ENCODE data around the gene C13orf46.

DNA sequence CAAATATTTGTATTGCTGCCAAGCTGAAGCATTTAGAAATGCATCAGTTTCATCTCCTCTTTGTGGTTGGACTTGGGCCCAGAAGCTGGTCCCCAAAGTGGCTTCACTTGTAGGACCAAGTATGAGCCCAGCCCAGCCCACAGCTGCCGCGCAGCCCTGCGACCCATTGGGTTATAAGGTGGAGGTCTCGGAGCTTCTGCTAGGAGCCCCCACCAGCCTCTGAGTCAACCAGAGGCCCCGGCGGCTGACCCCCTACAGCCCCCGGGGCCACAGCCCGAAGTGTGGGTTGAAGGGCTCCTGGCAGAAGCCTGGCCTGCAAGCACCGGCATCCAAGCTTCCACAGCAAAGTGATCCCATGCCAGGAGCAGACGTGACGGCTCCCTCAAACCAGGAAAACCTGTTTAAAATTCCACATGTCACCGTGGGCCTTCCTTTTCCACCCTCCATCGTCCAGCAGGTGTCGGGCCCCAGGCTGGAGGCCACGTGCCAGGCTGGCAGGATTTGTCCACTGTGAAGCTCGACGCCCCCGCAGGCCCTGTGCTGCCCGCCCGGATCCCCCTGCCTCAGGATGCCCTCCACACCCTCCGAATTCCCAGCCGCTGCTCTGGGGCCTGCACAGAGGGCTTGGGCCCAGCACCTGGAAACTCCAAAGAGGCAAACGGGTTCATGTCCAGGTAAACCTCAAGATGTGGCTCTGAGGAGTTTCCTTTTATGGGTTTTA lies 54.7 kb downstream of the C13orf46 start:
- no peak for TF ChIP-seq SUZ12 (IDR thresholded peaks at IDR 0.05; ENCODE audit: extremely low read depth, insufficient read depth, insufficient read length)
- no peak for TF ChIP-seq ZNF274 (IDR thresholded peaks at IDR 0.05; ENCODE audit: low read depth, low read length)
